Testis (tissue), 3 donors: Measurements from ENCODE around the gene GTSE1. TPM values are rescaled to one million over a fixed set of nuclear protein-coding genes. Genes with fewer than 3 reads are reported as not detected.

ENCODE experiments used
- DNase-seq: peaks from one replicate; pipeline ENCODE4 v3.0.0-alpha.2; 2019
- H3K27ac ChIP-seq, 2 donors: fragments of 200-600 bp; sonication (generic); one replicate each; pipeline ENCODE4 v1.5.1; 2019
- H3K27me3 ChIP-seq: fragments of 200-600 bp; sonication (generic); one replicate; pipeline ENCODE4 v1.5.1; 2019
- H3K36me3 ChIP-seq: fragments of 200-600 bp; sonication (generic); one replicate; pipeline ENCODE4 v1.5.1; 2017; ENCODE audit warnings: low read depth; ENCODE audit errors: missing control alignments
- H3K4me1 ChIP-seq: fragments of 200-600 bp; sonication (generic); one replicate; pipeline ENCODE4 v1.5.1; 2019
- H3K4me3 ChIP-seq, 2 donors: fragments of 200-600 bp; sonication (generic); one replicate each; pipeline ENCODE4 v1.5.1; 2017 to 2019
- H3K9me3 ChIP-seq: fragments of 200-600 bp; sonication (generic); one replicate; pipeline ENCODE4 v1.5.1; 2017
- CTCF ChIP-seq, 3 experiments: fragments of 450-650 bp in 2 of 3; fragments of 200-600 bp in 1 of 3; sonication (generic) in 1 of 3; IDR thresholded peaks; one replicate each; pipeline ENCODE4 v1.5.1; 2016 to 2019; ENCODE audit warnings: antibody characterized with exemption in 3 of 3, mild to moderate bottlenecking in 2 of 3, moderate library complexity in 1 of 3
- POLR2A ChIP-seq: fragments of 450-650 bp; IDR thresholded peaks from one replicate; pipeline ENCODE4 v1.6.1; 2017; ENCODE audit warnings: antibody characterized with exemption, mild to moderate bottlenecking, moderate library complexity
- WGBS, 2 donors: methylation state at CpG; one replicate each; pipeline ENCODE4 v1.1.5; 2018; 5-methylcytosine and 5-hydroxymethylcytosine counted together
- intact Hi-C: fragments of 100-400 bp; cut with DNase I; formaldehyde crosslinking; loops from one replicate; pipeline ENCODE4 v1.15.1; 2023; ENCODE audit warnings: low total_unique reads
- polyA plus RNA-seq: library from polyadenylated mRNA; stranded (reverse); fragments of 350-450 nt; fragmentation: Illumina TruSeq; extraction: RNeasy Lipid Tissue Mini Kit (QIAGEN cat#74804); gene quantifications from one replicate; pipeline ENCODE4 v1.2.3, GENCODE V29; 2014; ENCODE audit warnings: low read depth, low replicate concordance; ENCODE audit not compliant: insufficient read depth
- total RNA-seq, 2 donors: library from RNA; depleted of rRNA; stranded (reverse); fragments of >200 nt; gene quantifications; one replicate each; pipeline ENCODE4 v1.2.3, GENCODE V29; 2016

Gene GTSE1
- total and polyA plus RNA-seq, 3 donors from 2014 or later: 9.0 to 22.9 (median 10.0) TPM

- TF ChIP-seq CTCF (IDR thresholded peaks at IDR 0.05) (no peak), POLR2A (no peak)
- H3K27ac ChIP-seq: no peak overlapping the region
- DNase-seq: no peak
These were observed 81.9 kb downstream of the GTSE1 start for GRCh38 chr22:46378426-46379065.

GRCh38 chr22:46379066-46379930 lies 82.6 kb downstream of the GTSE1 start:
- H3K27me3 ChIP-seq: no peaks in the 10 kb centered on the region
- no peaks in the 10 kb centered on the region for H3K9me3 ChIP-seq
- 74 to 81% methylated on average over 19 to 29 of the region's 29 CpGs for WGBS, 2 donors
- H3K4me3 ChIP-seq: no peak overlapping the region
- no peaks in the 10 kb centered on the region for H3K4me1 ChIP-seq
- intact Hi-C loops: no loop called here
- no peak overlapping the region for H3K27ac ChIP-seq
- TF ChIP-seq POLR2A: no peak
- no peak for TF ChIP-seq CTCF (IDR thresholded peaks at IDR 0.05)
- no peaks in the 10 kb centered on the region for H3K36me3 ChIP-seq
- no peak for DNase-seq

More at GRCh38 chr22:46378426-46379065, 81.9 kb downstream of the GTSE1 start:
- Histone ChIP-seq H3K36me3 (no peaks in the 10 kb centered on the region), H3K27me3 (no peaks in the 10 kb centered on the region), H3K9me3 (no peaks in the 10 kb centered on the region), H3K4me3 (no peak overlapping the region), H3K4me1 (no peaks in the 10 kb centered on the region)
- intact Hi-C loops: no loop called here
- WGBS, 2 donors: 69 to 93% methylated on average over 3 to 22 of the region's 22 CpGs

DNA sequence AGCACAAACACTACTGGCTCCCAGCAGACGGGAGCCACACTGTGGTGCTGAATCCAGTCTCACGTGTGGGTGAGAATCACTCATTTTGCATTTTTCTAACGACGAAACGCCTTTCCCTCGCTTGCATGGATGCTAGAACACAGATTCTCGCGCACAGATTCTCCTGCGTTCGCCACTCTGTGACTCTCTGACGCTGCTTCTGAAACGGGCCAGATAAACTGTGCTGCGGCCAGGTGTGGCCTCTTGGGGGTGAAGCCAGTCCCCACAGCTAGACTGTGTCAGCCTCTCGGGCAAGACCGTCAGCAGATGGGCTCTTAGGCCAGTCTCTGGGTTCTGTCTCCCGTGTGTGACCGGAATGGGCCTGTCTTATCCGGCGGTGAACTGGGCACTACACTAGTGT lies 83.4 kb downstream of the GTSE1 start:
- intact Hi-C loops: no loop called here
- Histone ChIP-seq H3K9me3 (no peaks in the 10 kb centered on the region), H3K36me3 (no peaks in the 10 kb centered on the region), H3K27me3 (no peaks in the 10 kb centered on the region), H3K4me3 (no peak overlapping the region), H3K4me1 (no peaks in the 10 kb centered on the region), H3K27ac (no peak overlapping the region)
- WGBS, 2 donors: 88 to 90% methylated on average over 19 of the region's 19 CpGs
- DNase-seq: no peak
- no peak for TF ChIP-seq CTCF (IDR thresholded peaks at IDR 0.05)
- no peak for TF ChIP-seq POLR2A

Other genes starting within 250 kb of the GTSE1 start
- gene PPARA, start 146.3 kb upstream of the GTSE1 start, total RNA-seq: 10 to 100 TPM; 18.1 to 19.9 TPM
- 4.8 TPM for gene PPARA, start 146.3 kb upstream of the GTSE1 start, polyA plus RNA-seq
- gene CDPF1, start 46.6 kb upstream of the GTSE1 start, total RNA-seq: 10 to 100 TPM; 11.0 to 12.2 TPM
- gene CDPF1, start 46.6 kb upstream of the GTSE1 start, polyA plus RNA-seq: 6.0 TPM
- gene PKDREJ, start 33.5 kb upstream of the GTSE1 start, total RNA-seq: 1 to 10 TPM; 3.4 to 5.0 TPM
- 10.4 TPM for gene PKDREJ, start 33.5 kb upstream of the GTSE1 start, polyA plus RNA-seq
- gene TTC38, start 28.9 kb upstream of the GTSE1 start, total RNA-seq: 10 to 100 TPM; 36.4 to 44.2 TPM
- 15.7 TPM for gene TTC38, start 28.9 kb upstream of the GTSE1 start, polyA plus RNA-seq
- gene TRMU, start 38.8 kb downstream of the GTSE1 start, total RNA-seq: 10 to 100 TPM; 57.3 to 63.5 TPM
- gene TRMU, start 38.8 kb downstream of the GTSE1 start, polyA plus RNA-seq: 24.8 TPM
- gene CELSR1, start 240.8 kb downstream of the GTSE1 start, total RNA-seq: 10 to 100 TPM; 13.8 to 21.5 TPM
- gene CELSR1, start 240.8 kb downstream of the GTSE1 start, polyA plus RNA-seq: 5.6 TPM